Activated CD8-positive, alpha-beta memory T cell treated with anti-CD3 and anti-CD28 coated beads, Interleukin-2, amount 50 U/mL, for 48 hours (primary cell): Measurements from ENCODE around the gene GRM4.
"Not testable (repeated sequence)": the region's sequence is repeated elsewhere in the genome, so short reads cannot be mapped to it uniquely, and the experiment has no call there.

ENCODE experiments used
- DNase-seq: peaks from one replicate; pipeline ENCODE4 v3.0.0-alpha.2; 2020

Gene GRM4

GRCh38 chr6:34018961-34019606 lies 126.8 kb downstream of the GRM4 start:
- DNase-seq = no peak

- no peak for DNase-seq
Observed at GRCh38 chr6:34018026-34018425, 127.9 kb downstream of the GRM4 start.

GRCh38 chr6:34017106-34017805 lies 128.6 kb downstream of the GRM4 start:
- no peak for DNase-seq

- DNase-seq = not testable (repeated sequence)
Observed at GRCh38 chr6:34016573-34016972, 129.3 kb downstream of the GRM4 start.

GRCh38 chr6:34015586-34015985 lies 130.3 kb downstream of the GRM4 start:
- no peak for DNase-seq

- DNase-seq = no peak
Observed at GRCh38 chr6:34011264-34011663, 134.6 kb downstream of the GRM4 start.

GRCh38 chr6:34005901-34006531 lies 139.9 kb downstream of the GRM4 start:
- DNase-seq = no peak

GRCh38 chr6:34004706-34005105 lies 141.2 kb downstream of the GRM4 start:
- no peak for DNase-seq

- no peak for DNase-seq
Observed at GRCh38 chr6:34003962-34004361, 141.9 kb downstream of the GRM4 start.

GRCh38 chr6:34001706-34002621 lies 143.9 kb downstream of the GRM4 start:
- DNase-seq = no peak

- no peak for DNase-seq
Observed at GRCh38 chr6:34000281-34000680, 145.6 kb downstream of the GRM4 start.

GRCh38 chr6:33999567-33999966 lies 146.3 kb downstream of the GRM4 start:
- no peak for DNase-seq

GRCh38 chr6:33998660-33999059 lies 147.2 kb downstream of the GRM4 start:
- no peak for DNase-seq

GRCh38 chr6:33997265-33997664 lies 148.6 kb downstream of the GRM4 start:
- DNase-seq = no peak

- DNase-seq = no peak
Observed at GRCh38 chr6:33996120-33996475, 149.8 kb downstream of the GRM4 start.

GRCh38 chr6:33995309-33996119 lies 150.4 kb downstream of the GRM4 start:
- no peak for DNase-seq

GRCh38 chr6:33994472-33995308 lies 151.2 kb downstream of the GRM4 start:
- DNase-seq = no peak

- DNase-seq = no peak
Observed at GRCh38 chr6:33993653-33994471, 152.0 kb downstream of the GRM4 start.

GRCh38 chr6:33993091-33993490 lies 152.8 kb downstream of the GRM4 start:
- DNase-seq = no peak

GRCh38 chr6:33992191-33992590 lies 153.7 kb downstream of the GRM4 start:
- no peak for DNase-seq

- no peak for DNase-seq
Observed at GRCh38 chr6:33991610-33992009, 154.3 kb downstream of the GRM4 start.
